GM21529 (cell line): ENCODE data around the gene YIF1B.
"Not testable (repeated sequence)": the region's sequence is repeated elsewhere in the genome, so short reads cannot be mapped to it uniquely, and the experiment has no call there.

Experiments used
- ATAC-seq: cut with Tn5 transposase; IDR thresholded peaks from one replicate; pipeline ENCODE4 v1.9.1; 2021; ENCODE audit not compliant: unreplicated experiment

Gene YIF1B, protein sequence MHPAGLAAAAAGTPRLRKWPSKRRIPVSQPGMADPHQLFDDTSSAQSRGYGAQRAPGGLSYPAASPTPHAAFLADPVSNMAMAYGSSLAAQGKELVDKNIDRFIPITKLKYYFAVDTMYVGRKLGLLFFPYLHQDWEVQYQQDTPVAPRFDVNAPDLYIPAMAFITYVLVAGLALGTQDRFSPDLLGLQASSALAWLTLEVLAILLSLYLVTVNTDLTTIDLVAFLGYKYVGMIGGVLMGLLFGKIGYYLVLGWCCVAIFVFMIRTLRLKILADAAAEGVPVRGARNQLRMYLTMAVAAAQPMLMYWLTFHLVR

DNA sequence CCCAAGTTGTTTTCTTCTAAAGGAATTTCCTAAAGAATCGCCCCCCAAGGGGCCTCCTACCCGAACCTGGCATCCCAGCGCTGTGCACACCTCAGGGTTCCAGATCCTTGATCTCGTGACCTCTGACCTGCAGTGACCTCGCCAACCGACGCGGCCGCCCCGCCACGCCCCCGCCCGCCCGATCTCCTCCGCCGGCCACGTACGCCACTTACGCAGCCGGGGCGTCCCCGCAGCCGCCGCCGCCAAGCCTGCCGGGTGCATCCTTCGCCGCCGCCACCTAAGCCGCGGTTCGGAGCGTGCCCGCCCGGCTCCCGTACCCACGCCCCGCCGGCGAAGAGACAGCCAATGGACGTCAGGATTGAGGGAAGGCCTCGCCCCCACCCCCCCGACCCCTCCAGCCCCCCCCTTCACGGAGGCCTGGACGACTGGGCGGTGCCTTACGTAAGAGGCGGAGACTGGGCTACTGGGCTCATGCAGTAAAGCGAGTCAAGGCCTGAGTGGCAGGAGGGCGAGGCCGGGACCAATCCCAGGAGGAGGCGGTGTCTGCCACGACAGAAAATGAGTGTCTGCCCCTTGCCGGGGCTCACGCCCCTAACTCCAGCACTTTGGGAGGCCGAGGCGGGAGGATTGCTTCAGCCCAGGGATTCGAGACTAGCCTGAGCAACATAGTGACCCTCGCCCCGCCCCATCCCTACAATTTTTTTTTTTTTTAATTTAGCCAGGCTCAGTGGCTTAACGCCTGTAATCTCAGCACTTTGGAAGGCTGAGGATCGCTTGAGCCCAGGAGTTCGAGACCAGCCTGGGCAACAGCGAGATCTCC lies at the start of gene YIF1B:
Gene YIF1B, minus strand, starts transcription at position 291 of the 820 bp plus-strand sequence. Its CDS starts 30 bp downstream, at position 261.
- peak; percentile 88 for ATAC-seq

DNA sequence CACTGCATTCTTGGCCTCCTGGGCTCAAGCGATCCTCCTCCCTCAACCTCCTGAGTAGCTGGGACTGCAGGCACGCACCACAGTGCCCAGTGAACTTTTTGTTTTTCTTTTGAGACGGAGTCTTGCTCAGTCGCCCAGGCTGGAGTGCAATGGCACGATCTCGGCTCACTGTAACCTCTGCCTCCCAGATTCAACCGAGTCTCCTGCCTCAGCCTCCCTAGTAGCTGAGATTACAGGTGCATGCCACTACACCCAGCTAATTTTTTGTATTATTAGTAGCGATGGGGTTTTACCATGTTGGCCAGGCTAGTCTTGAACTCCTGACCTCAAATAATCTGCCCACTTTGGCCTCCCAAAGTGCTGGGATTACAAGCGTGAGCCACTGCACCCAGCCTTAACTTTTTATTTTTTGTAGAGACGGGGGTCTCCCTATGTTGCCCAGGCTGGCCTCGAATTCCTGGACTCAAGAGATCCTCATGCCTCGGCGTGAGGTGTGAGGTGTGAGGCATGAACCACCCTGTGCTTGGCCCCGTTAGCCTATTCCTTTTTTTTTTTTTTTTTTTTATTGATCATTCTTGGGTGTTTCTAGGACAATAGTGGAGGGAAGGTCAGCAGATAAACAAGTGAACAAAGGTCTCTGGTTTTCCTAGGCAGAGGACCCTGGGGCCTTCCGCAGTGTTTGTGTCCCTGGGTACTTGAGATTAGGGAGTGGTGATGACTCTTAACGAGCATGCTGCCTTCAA lies 47.4 kb upstream of the YIF1B start:
- not testable (repeated sequence) for ATAC-seq

- peak; percentile 57 for ATAC-seq
These were observed 46.6 kb upstream of the YIF1B start for GRCh38 chr19:38362076-38362945.

- ATAC-seq, result peak; percentile 53
These were observed 45.9 kb upstream of the YIF1B start for GRCh38 chr19:38361633-38362075.

DNA sequence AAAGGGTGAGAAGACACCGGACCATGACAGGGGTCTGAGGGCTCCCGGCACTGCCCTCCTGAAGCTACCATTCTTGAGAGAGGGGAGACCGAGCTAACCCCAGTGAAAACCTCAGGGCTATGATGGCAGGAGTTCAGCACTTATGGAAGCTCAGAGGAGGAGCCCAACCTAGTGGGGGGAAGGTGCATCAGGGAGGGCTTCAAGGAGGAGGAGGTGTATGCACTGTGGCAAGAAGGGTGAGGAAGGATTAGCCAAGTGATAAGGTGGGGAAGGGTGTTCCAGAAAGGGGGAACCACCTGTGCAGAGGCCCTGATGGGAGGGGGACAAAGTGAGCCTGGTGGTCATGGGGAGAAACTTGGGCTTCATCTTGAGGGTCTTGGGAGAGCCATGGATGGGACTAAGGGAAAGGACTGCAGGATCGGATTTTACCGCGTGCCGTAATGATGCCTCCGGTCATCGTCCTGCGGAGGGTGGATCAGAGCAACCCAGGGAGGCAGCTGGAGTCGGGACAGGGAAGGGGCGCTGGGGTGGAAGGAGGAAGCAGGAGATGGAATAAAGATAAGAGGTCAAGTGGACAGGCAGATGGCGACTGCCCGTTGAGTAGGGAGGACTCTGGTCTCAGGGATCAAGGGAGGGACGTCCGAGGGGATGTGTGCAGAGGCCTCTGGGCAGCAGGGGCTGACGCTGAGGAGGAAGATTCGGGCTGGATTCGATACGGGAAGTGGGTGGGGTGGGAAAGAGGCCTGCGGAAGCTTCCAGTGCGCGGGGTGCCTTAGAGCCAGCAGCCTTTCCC lies 45.3 kb upstream of the YIF1B start:
- no peak for ATAC-seq

DNA sequence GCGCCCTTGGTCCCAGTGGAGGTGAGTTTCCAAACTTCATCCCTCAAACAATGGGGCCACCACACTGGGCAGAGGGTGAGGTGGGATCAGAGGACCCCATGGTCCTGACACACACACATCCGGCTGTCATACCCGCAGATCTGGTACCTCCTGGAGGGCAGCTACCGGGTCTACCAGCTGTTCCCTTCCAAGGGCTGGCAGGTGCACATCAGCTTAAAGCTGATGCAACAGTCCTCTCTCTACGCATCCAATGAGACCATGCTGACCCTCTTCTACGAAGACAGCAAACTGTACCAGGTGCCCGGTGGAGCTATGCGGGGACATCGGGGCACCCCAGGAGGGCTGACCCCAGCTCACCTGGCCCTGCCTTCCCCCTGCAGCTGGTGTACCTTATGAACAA lies 44.6 kb upstream of the YIF1B start:
- no peak for ATAC-seq

DNA sequence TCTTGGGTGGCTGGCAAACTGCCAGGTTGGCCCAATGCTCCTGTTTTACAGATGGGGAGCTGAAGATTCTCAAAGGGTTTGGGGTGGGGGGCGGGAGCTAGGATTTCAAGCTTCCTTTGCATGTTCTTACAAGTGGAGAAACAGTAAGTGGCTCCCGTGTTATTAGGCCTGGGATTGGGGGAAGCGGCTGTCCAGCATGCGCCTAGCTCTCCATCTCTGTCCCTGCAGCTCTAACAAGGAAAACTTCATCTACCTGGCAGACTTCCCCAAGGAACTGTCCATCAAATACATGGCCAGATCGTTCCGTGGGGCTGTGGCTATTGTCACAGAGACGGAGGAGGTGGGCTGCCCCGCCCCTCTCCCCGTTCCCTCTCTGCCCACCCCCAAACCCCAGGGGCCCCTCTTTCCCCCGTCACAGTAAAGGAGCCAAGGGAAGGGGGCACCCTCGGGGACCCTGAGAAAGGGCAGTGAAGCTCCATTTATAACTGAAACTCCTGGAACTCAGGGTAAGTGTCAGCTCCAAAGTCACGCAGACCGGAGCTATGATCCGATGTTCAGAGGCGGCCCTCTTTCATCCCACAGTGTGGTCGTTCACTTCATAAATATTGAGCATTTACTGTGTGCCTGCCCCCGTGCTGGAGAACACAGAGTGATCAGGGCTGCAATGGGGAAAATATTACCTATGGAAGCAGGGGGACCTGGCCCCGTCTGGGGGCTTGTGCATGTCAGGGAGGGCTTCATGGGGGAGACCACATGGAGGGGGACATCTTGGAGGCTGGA lies 43.7 kb upstream of the YIF1B start:
- no peak for ATAC-seq

GRCh38 chr19:38358071-38358470 lies 42.3 kb upstream of the YIF1B start:
- no peak for ATAC-seq

- no peak for ATAC-seq
These were observed 40.3 kb upstream of the YIF1B start for GRCh38 chr19:38355728-38356725.

GRCh38 chr19:38352611-38353010 lies 36.9 kb upstream of the YIF1B start:
- ATAC-seq, result no peak

- ATAC-seq, result no peak
These were observed 36.2 kb upstream of the YIF1B start for GRCh38 chr19:38351865-38352395.

DNA sequence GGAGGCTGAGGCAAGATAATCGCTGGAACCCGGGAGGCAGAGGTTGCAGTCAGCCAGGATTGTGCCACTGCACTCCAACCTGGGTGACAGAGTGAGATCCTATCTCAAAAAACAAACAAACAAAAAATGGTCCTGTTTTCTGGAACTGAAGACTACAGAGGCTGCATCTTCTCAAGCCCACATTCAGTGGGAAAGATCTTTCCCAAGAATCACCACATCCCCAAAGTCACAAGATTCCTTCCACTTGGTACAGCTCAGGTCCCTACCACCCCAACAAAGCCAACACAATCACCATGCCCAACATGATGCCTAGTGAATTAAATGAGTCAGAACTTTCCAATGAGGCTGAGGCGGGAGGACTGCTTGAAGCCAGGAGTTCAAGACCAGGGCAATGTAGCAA lies 35.1 kb upstream of the YIF1B start:
- no peak for ATAC-seq

DNA sequence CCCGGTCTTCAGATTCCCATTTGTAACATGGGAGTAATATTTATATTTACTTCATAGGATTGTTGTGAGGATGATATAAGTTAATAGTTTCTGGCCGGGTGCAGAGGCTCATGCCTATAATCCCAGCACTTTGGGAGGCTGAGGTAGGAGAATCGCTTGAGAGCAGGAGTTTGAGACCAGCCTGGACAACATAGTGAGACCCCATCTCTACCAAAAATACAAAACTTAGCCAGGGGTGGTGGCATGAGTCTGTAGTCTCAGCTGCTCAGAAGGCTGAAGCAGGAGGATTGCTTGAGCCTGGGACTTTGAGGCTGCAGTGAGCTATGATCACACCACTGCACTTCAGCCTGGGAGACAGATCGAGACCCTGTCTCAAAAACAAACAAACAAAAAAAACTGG lies 31.1 kb upstream of the YIF1B start:
- ATAC-seq, result no peak

- ATAC-seq, result no peak
These were observed 25.2 kb upstream of the YIF1B start for GRCh38 chr19:38340927-38341326.

DNA sequence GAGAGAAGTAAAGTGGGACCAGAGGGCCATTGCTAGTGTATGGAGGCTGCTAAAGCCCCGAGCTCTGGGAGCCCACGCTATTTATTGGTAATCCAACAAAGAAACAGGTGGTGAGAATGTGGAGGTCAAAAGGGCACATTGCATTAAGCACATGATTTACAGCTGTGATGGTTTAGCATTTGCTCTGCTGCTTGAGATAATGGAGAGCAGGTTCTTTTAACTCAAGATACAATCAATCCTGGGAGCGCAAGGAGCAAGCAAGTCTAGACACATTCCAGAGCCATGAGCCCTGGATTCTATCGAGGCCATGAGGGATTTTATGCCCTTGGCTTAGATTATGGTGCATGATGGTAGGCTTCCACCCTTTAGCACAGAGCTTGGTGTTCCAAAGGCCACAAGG lies 23.3 kb upstream of the YIF1B start:
- ATAC-seq, result not testable (repeated sequence)

DNA sequence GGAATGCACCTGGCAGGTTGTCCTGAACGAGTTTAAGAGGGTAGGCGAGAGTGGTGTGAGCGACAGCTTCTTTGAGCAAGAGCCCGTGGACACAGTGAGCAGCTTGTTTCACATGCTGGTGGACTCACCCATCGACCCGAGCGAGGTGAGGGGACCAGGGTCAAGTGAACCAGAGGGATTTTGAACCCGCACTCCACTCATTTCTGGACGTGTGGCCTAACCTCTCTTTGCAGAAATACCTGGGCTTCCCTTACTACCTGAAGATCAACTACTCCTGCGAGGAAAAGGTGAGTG lies 21.6 kb upstream of the YIF1B start:
- ATAC-seq, result no peak

GRCh38 chr19:38336638-38337359 lies 21.1 kb upstream of the YIF1B start:
- peak; percentile 50 for ATAC-seq
